Measurements from ENCODE around the gene PROX1.

- TF ChIP-seq CTCF (IDR thresholded peaks at IDR 0.05): no peak
- no peak for TF ChIP-seq POLR2A (IDR thresholded peaks at IDR 0.05)
These were observed 55.4 kb downstream of the PROX1 start for GRCh38 chr1:214043167-214043566.
